H1 (cell line): ENCODE data around the gene MAPRE2. TPM values are rescaled to one million over a fixed set of nuclear protein-coding genes. Genes with fewer than 3 reads are reported as not detected.

Source experiments
- CTCF ChIA-PET: fragments of 300-600 bp; sonication (Branson Sonifier 250); formaldehyde crosslinking; loops from one replicate; lab custom pipeline; 2021; ENCODE audit not compliant: partially characterized antibody; lab: Charles Lee
- POLR2A ChIA-PET: fragments of 300-600 bp; sonication (Branson Sonifier 250); formaldehyde crosslinking; loops from one replicate; lab custom pipeline; 2021; ENCODE audit warnings: inconsistent platforms; ENCODE audit not compliant: partially characterized antibody; lab: Charles Lee
- DNase-seq, 2 experiments: peaks; one replicate each; pipeline versions ENCODE4 v3.0.0 to v3.0.0-alpha.2; 2010 to 2022; ENCODE audit warnings: low spot score in 2 of 2, low read depth in 1 of 2, mixed read lengths in 1 of 2
- FAIRE-seq: peaks from 2 replicates; lab custom pipeline; 2011; peaks lifted over from hg19 to GRCh38; lab: Jason Lieb, UNC
- H2AFZ ChIP-seq: 2 replicates; pipeline ENCODE4 v1.8.1; 2012; ENCODE audit warnings: low read length, inconsistent platforms
- H2AK5ac ChIP-seq: 2 replicates; pipeline ENCODE4 v1.6.1; 2013; ENCODE audit warnings: low read depth, low read length
- H2BK120ac ChIP-seq: replicated peaks from 2 replicates; pipeline ENCODE3; 2013; ENCODE audit warnings: low read depth, low read length, inconsistent platforms
- H2BK12ac ChIP-seq: 2 replicates; pipeline ENCODE4 v1.6.1; 2013; ENCODE audit warnings: low read depth, low read length
- H2BK15ac ChIP-seq: 2 replicates; pipeline ENCODE4 v1.6.1; 2013; ENCODE audit warnings: low read length
- H2BK20ac ChIP-seq: 2 replicates; pipeline ENCODE4 v1.6.1; 2013; ENCODE audit warnings: low read length
- H2BK5ac ChIP-seq: 2 replicates; pipeline ENCODE4 v1.6.1; 2013; ENCODE audit warnings: low read depth, low read length
- H3K14ac ChIP-seq: 2 replicates; pipeline ENCODE4 v1.6.1; 2013; ENCODE audit warnings: inconsistent platforms; ENCODE audit not compliant: insufficient read length
- H3K18ac ChIP-seq: 2 replicates; pipeline ENCODE4 v1.6.1; 2013; ENCODE audit warnings: low read length; ENCODE audit errors: extremely low read depth
- H3K23ac ChIP-seq: 2 replicates; pipeline ENCODE4 v1.6.1; 2013; ENCODE audit warnings: inconsistent platforms; ENCODE audit not compliant: insufficient read length
- H3K23me2 ChIP-seq: 2 replicates; pipeline ENCODE4 v1.6.1; 2013; ENCODE audit warnings: low read depth, low read length
- H3K27ac ChIP-seq: 2 replicates; pipeline ENCODE4 v1.6.1; 2011; ENCODE audit warnings: low read depth, low read length, inconsistent platforms
- H3K27me3 ChIP-seq, 4 experiments: replicated peaks in 1 of 4; 1 replicate in 1 of 4; 2 replicates in 3 of 4; pipeline versions ENCODE4 v1.6.1 to v1.8.1; 2011 to 2013; ENCODE audit warnings: low read length in 3 of 4, mild to moderate bottlenecking in 3 of 4, inconsistent platforms in 2 of 4, mixed read lengths in 2 of 4, moderate library complexity in 1 of 4; ENCODE audit not compliant: control insufficient read depth in 3 of 4, insufficient read depth in 3 of 4; ENCODE audit errors: extremely low read depth in 1 of 4
- H3K36me3 ChIP-seq, 4 experiments: 2 replicates each; pipeline versions ENCODE4 v1.6.1 to v1.8.1; 2011 to 2013; ENCODE audit warnings: mild to moderate bottlenecking in 4 of 4, low read length in 3 of 4, moderate library complexity in 2 of 4, control low read depth in 1 of 4, inconsistent platforms in 1 of 4; ENCODE audit not compliant: insufficient read depth in 4 of 4, control insufficient read depth in 2 of 4
- H3K4ac ChIP-seq: replicated peaks from 2 replicates; pipeline ENCODE3; 2013; ENCODE audit warnings: low read length, low read depth, mixed read lengths, inconsistent platforms; ENCODE audit not compliant: insufficient read length
- H3K4me1 ChIP-seq, 4 experiments: replicated peaks in 1 of 4; 1 replicate in 1 of 4; 2 replicates in 3 of 4; pipeline versions ENCODE4 v1.6.1 to v1.8.1; 2011 to 2013; ENCODE audit warnings: low read length in 3 of 4, inconsistent platforms in 2 of 4, mixed read lengths in 1 of 4; ENCODE audit not compliant: insufficient read depth in 4 of 4, control insufficient read depth in 3 of 4
- H3K4me2 ChIP-seq, 2 experiments: 2 replicates each; pipeline versions ENCODE4 v1.6.1 to v1.8.1; 2011 to 2013; ENCODE audit warnings: low read depth in 2 of 2, low read length in 2 of 2, control low read depth in 1 of 2, inconsistent platforms in 1 of 2, mild to moderate bottlenecking in 1 of 2; ENCODE audit not compliant: insufficient read depth in 1 of 2
- H3K4me3 ChIP-seq, 4 experiments: fragments of 200-600, 300-600 bp in 1 of 4; sonication (generic), shearing (Covaris generic), sonication (Bioruptor Twin) in 1 of 4; 2 replicates each; pipeline versions ENCODE4 v1.5.1 to v1.8.1; 2011 to 2016; ENCODE audit warnings: low read length in 4 of 4, low read depth in 3 of 4, control low read depth in 2 of 4, inconsistent platforms in 2 of 4, mild to moderate bottlenecking in 2 of 4, mixed read lengths in 1 of 4, moderate library complexity in 1 of 4; ENCODE audit not compliant: insufficient read depth in 2 of 4; ENCODE audit errors: extremely low read depth in 1 of 4
- H3K56ac ChIP-seq: replicated peaks from 2 replicates; pipeline ENCODE3; 2013; ENCODE audit warnings: low read depth, mild to moderate bottlenecking, mixed read lengths, low read length, inconsistent platforms; ENCODE audit not compliant: insufficient read length
- H3K79me1 ChIP-seq: 2 replicates; pipeline ENCODE4 v1.6.1; 2013; ENCODE audit warnings: low read depth, low read length, control low read depth
- H3K79me2 ChIP-seq, 2 experiments: 2 replicates each; pipeline versions ENCODE4 v1.6.1 to v1.8.1; 2012 to 2013; ENCODE audit warnings: low read length in 2 of 2, mild to moderate bottlenecking in 2 of 2, inconsistent platforms in 1 of 2; ENCODE audit not compliant: insufficient read depth in 2 of 2, control insufficient read depth in 1 of 2
- H3K9ac ChIP-seq, 4 experiments: replicated peaks in 1 of 4; 1 replicate in 1 of 4; 2 replicates in 3 of 4; pipeline versions ENCODE4 v1.6.1 to v1.8.1; 2011 to 2013; ENCODE audit warnings: low read depth in 3 of 4, low read length in 3 of 4, control low read depth in 2 of 4, mild to moderate bottlenecking in 2 of 4, moderate library complexity in 2 of 4, inconsistent platforms in 1 of 4; ENCODE audit errors: extremely low read depth in 1 of 4
- H3K9me3 ChIP-seq, 2 experiments: 2 replicates each; pipeline versions ENCODE4 v1.6.1 to v1.8.1; 2012 to 2013; ENCODE audit warnings: mild to moderate bottlenecking in 2 of 2, moderate library complexity in 2 of 2, control low read depth in 1 of 2, inconsistent platforms in 1 of 2, low read depth in 1 of 2, low read length in 1 of 2, mixed read lengths in 1 of 2; ENCODE audit not compliant: insufficient read depth in 2 of 2
- H4K20me1 ChIP-seq, 2 experiments: replicated peaks in 1 of 2; 2 replicates each; pipeline versions ENCODE3 to v1.8.1; 2011 to 2013; ENCODE audit warnings: inconsistent platforms in 2 of 2, low read length in 2 of 2, mild to moderate bottlenecking in 1 of 2; ENCODE audit not compliant: insufficient read depth in 2 of 2, control insufficient read depth in 1 of 2
- H4K5ac ChIP-seq: 2 replicates; pipeline ENCODE4 v1.6.1; 2013; ENCODE audit warnings: low read length, low read depth, mixed read lengths, inconsistent platforms; ENCODE audit not compliant: insufficient read length
- H4K8ac ChIP-seq: 2 replicates; pipeline ENCODE4 v1.8.0; 2013; ENCODE audit warnings: mild to moderate bottlenecking, moderate library complexity, low read length, inconsistent platforms; ENCODE audit not compliant: insufficient read depth; ENCODE audit errors: extremely low read depth
- H4K91ac ChIP-seq: replicated peaks from 2 replicates; pipeline ENCODE3; 2013; ENCODE audit warnings: low read length, mixed read lengths, inconsistent platforms; ENCODE audit not compliant: insufficient read length
- BACH1 ChIP-seq: IDR thresholded peaks from 2 replicates; pipeline ENCODE4 v1.6.1; 2012; ENCODE audit warnings: low read length, improper control_type of control experiment
- BRCA1 ChIP-seq: IDR thresholded peaks from 2 replicates; pipeline ENCODE4 v1.6.1; 2012; ENCODE audit warnings: low read depth, low read length, improper control_type of control experiment
- CEBPB ChIP-seq: IDR thresholded peaks from 2 replicates; pipeline ENCODE4 v1.6.1; 2012; ENCODE audit warnings: low read depth, low read length
- CREB1 ChIP-seq: IDR thresholded peaks from 2 replicates; pipeline ENCODE4 v1.6.1; 2012; ENCODE audit warnings: inconsistent platforms
- CTBP2 ChIP-seq: IDR thresholded peaks from 2 replicates; pipeline ENCODE4 v1.7.0; 2011; ENCODE audit warnings: borderline replicate concordance, mild to moderate bottlenecking, moderate library complexity, mixed read lengths, low read length; ENCODE audit not compliant: insufficient read depth, insufficient read length
- FOSL1 ChIP-seq: IDR thresholded peaks from 2 replicates; pipeline ENCODE4 v1.6.1; 2011; ENCODE audit warnings: mild to moderate bottlenecking, low read depth, low read length, moderate library complexity; ENCODE audit not compliant: insufficient read depth
- HDAC6 ChIP-seq: IDR thresholded peaks from one replicate; pipeline ENCODE4 v1.7.1; 2012; ENCODE audit warnings: low read depth, mild to moderate bottlenecking, inconsistent platforms, low read length, moderate library complexity
- KDM4A ChIP-seq: IDR thresholded peaks from one replicate; pipeline ENCODE4 v1.7.1; 2012; ENCODE audit warnings: low read depth, mild to moderate bottlenecking, moderate library complexity, low read length, inconsistent platforms; ENCODE audit not compliant: severe bottlenecking
- RNF2 ChIP-seq: fragments of 200-900, 300-1000 bp; sonication (generic); IDR thresholded peaks from 2 replicates; pipeline ENCODE4 v1.7.1; 2016; ENCODE audit warnings: borderline replicate concordance, low read depth, mild to moderate bottlenecking, antibody characterized with exemption, low read length; ENCODE audit not compliant: poor library complexity, severe bottlenecking; ENCODE audit errors: missing control alignments
- SP2 ChIP-seq: IDR thresholded peaks from 2 replicates; pipeline ENCODE4 v1.6.1; 2012; ENCODE audit warnings: mild to moderate bottlenecking, low read length, inconsistent platforms
- SP4 ChIP-seq: IDR thresholded peaks from 2 replicates; pipeline ENCODE4 v1.6.1; 2012; ENCODE audit warnings: low read length, inconsistent platforms
- SUZ12 ChIP-seq: fragments of 200-600 bp; sonication (generic); IDR thresholded peaks from 2 replicates; pipeline ENCODE4 v1.6.1; 2012; ENCODE audit warnings: mild to moderate bottlenecking, inconsistent platforms, low read length, moderate library complexity, mixed read lengths
- TAF7 ChIP-seq: optimal IDR thresholded peaks from 2 replicates; pipeline ENCODE3; 2011; ENCODE audit warnings: low read depth, mild to moderate bottlenecking, inconsistent platforms, low read length, moderate library complexity, borderline replicate concordance
- TEAD4 ChIP-seq: IDR thresholded peaks from 2 replicates; pipeline ENCODE4 v1.6.1; 2012; ENCODE audit warnings: low read depth, low read length, inconsistent platforms, mixed read lengths
- WGBS, 2 experiments: shearing (Covaris generic) in 1 of 2; methylation state at CpG; one replicate each; pipeline versions ENCODE4 v1.1.6 to v1.1.7; 2013 to 2015; ENCODE audit warnings: low lambda C conversion rate in 2 of 2, mixed read lengths in 2 of 2, inconsistent platforms in 1 of 2, low coverage in 1 of 2, missing lambda C conversion rate in 1 of 2; ENCODE audit not compliant: insufficient replicate concordance in 2 of 2, insufficient coverage in 1 of 2, insufficient read length in 1 of 2; ENCODE audit errors: extremely low coverage in 1 of 2, missing lambda C conversion rate in 1 of 2; 5-methylcytosine and 5-hydroxymethylcytosine counted together
- polyA plus RNA-seq, 7 experiments: library from polyadenylated mRNA; depleted of rRNA in 3 of 7; stranded (reverse) in 5 of 7; unstranded in 2 of 7; fragments of >200 nt in 5 of 7; fragments of 200-250 nt in 2 of 7; gene quantifications; 1 replicate in 5 of 7; 2 replicates in 1 of 7; 4 replicates in 1 of 7; pipeline versions ENCODE4 v1.2.1 to v1.2.3, GENCODE V29; 2011 to 2013; ENCODE audit warnings: missing spikeins in 2 of 7, mixed read lengths in 2 of 7
- total RNA-seq: library from RNA; stranded (reverse); fragmentation: NEBNext Ultra II Directional; extraction: Animal tissue kit (Norgen Biotek cat#: 25700); gene quantifications from 2 replicates; pipeline ENCODE4 v1.2.1, GENCODE V29; 2021
- TF ChIP-seq, protein P1 (sequence below): IDR thresholded peaks from 2 replicates; pipeline ENCODE4 v1.6.1; 2011; ENCODE audit warnings: low read depth, mild to moderate bottlenecking, low read length; ENCODE audit not compliant: insufficient read depth

The MAPRE2 gene
- total and polyA plus RNA-seq, 2 of the 8 experiments (the other 6 are each of a cell fraction or from before 2014, with no cell fraction given) = 32.6 to 33.1 TPM

DNA sequence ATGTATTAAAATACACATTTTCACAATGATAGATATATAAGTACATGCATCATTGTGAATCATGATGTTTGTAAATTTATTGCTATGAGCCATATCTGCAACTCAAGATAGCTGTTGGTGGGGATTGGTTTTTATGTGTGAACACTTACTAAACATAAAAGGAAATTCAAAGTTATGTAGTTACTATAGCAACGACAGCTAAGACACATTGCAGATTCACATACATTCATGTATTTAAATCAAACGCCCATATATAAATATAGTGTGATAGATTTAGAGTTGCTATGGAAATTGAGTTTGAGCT lies 65.6 kb downstream of the MAPRE2 start:
- H2AK5ac ChIP-seq = no peak overlapping the region
- WGBS, 2 experiments = 88% methylated on average over 2 of the region's 2 CpGs; no CpG with 5 or more reads in 1 of the 2 experiments
- H2BK20ac ChIP-seq = no peak overlapping the region
- H3K18ac ChIP-seq = no peak overlapping the region
- H3K27ac ChIP-seq = no peak overlapping the region
- H3K4me3 ChIP-seq = no peak overlapping the region
- H3K9me3 ChIP-seq = no peaks in the 10 kb centered on the region
- H3K36me3 ChIP-seq = no peaks in the 10 kb centered on the region
- FAIRE-seq = no peak
- H2AFZ ChIP-seq = no peak overlapping the region
- no peaks in the 10 kb centered on the region for H3K27me3 ChIP-seq
- ChIA-PET POLR2A (interaction anchor here (0.9 kb wide), 1 partner anchor 9 kb away, joined by 3 read pairs; no protein-coding TSS in a partner anchor), CTCF (interaction anchor here (1.3 to 2.2 kb wide), 2 partner anchors 13 to 16 kb away, joined by 4 read pairs; no protein-coding TSS in a partner anchor)
- H3K4ac ChIP-seq = no peak overlapping the region
- no peak overlapping the region for H4K91ac ChIP-seq
- H3K23me2 ChIP-seq = no peaks in the 10 kb centered on the region
- H2BK5ac ChIP-seq = no peak overlapping the region
- H4K5ac ChIP-seq = no peak overlapping the region
- no peak overlapping the region for H3K23ac ChIP-seq
- no peak overlapping the region for H3K9ac ChIP-seq
- H3K4me1 ChIP-seq = no peaks in the 10 kb centered on the region
- no peak overlapping the region for H2BK15ac ChIP-seq
- H2BK120ac ChIP-seq = no peak overlapping the region
- 0 out of 4 replicates have a peak, but pooled peaks cover 0 to 2% of the 10 kb centered on the region in 2 experiments for H3K79me2 ChIP-seq
- no peak overlapping the region for H3K14ac ChIP-seq
- H4K20me1 ChIP-seq = no peaks in the 10 kb centered on the region
- H3K56ac ChIP-seq = no peak overlapping the region
- no peak overlapping the region for H2BK12ac ChIP-seq
- H3K4me2 ChIP-seq = no peak overlapping the region
- H4K8ac ChIP-seq = no peak overlapping the region
- DNase-seq = no peak
- no peaks in the 10 kb centered on the region for H3K79me1 ChIP-seq
- TF ChIP-seq CREB1 (no peak), RNF2 (no peak), BRCA1 (no peak), HDAC6 (no peak), BACH1 (no peak), TAF7 (no peak), CTBP2 (no peak), FOSL1 (no peak), SP4 (no peak), KDM4A (no peak), CEBPB (no peak), SUZ12 (no peak), SP2 (no peak), TEAD4 (no peak)
- TF ChIP-seq, protein P1, sequence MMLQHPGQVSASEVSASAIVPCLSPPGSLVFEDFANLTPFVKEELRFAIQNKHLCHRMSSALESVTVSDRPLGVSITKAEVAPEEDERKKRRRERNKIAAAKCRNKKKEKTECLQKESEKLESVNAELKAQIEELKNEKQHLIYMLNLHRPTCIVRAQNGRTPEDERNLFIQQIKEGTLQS = no peak
